IPS-15b (cell line): ENCODE measurements around the gene SDHAF2.
"Not testable (repeated sequence)": the region's sequence is repeated elsewhere in the genome, so short reads cannot be mapped to it uniquely, and the experiment has no call there.

Experiments used
- H3K27me3 ChIP-seq: one replicate; pipeline ENCODE4 v1.6.1; 2013; ENCODE audit warnings: low read length; ENCODE audit not compliant: control insufficient read depth, insufficient read depth
- H3K36me3 ChIP-seq: one replicate; pipeline ENCODE4 v1.6.1; 2013; ENCODE audit warnings: low read length; ENCODE audit not compliant: control insufficient read depth, insufficient read depth
- H3K4me1 ChIP-seq: one replicate; pipeline ENCODE4 v1.6.1; 2013; ENCODE audit warnings: mild to moderate bottlenecking, low read length; ENCODE audit not compliant: control insufficient read depth, insufficient read depth
- H3K4me3 ChIP-seq: one replicate; pipeline ENCODE4 v1.5.1; 2013; ENCODE audit warnings: low read depth, low read length
- H3K9ac ChIP-seq: one replicate; pipeline ENCODE4 v1.6.1; 2013; ENCODE audit warnings: low read depth, mild to moderate bottlenecking, low read length
- H3K9me3 ChIP-seq: one replicate; pipeline ENCODE4 v1.6.1; 2013; ENCODE audit warnings: mild to moderate bottlenecking, low read length; ENCODE audit not compliant: control insufficient read depth, insufficient read depth

The SDHAF2 gene

DNA sequence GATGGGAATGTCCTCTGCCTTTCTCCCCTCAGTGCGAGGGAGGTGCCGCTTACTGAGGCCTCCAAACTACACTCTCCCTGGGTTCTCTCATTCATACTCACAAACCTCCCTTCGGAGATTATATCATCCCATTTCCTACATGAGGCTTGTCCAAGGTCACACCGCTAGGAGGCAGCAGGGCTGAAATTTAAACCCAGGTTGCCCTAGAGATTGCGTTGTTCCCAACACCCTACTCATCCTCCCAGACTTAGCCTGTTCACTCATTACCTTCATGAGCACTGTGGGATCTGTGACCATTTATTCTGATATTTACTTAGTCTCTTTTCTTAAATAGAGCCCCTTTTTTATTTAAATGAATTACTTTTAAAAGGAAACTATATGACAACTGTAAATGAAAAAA lies 31.1 kb downstream of the SDHAF2 start:
- H3K4me1 ChIP-seq, result no peaks in the 10 kb centered on the region
- no peaks in the 10 kb centered on the region for H3K36me3 ChIP-seq
- H3K4me3 ChIP-seq, result no peak overlapping the region

DNA sequence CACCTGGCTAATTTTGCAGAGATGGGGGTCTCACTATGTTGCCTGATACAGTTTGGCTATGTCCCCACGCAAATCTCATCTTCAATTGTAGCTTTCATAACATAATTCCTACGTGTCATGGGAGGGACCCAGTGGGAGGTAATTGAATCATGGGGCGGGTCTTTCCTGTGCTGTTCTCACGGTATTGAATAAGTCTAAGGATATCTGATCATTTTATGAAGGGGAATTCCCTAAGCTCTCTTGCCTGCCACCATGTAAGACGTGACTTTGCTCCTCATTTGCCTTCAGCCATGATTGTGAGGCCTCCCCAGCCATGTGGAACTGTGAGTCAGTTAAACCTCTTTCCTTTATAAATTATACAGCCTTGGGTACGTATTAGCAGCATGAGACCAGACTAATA lies 37.7 kb downstream of the SDHAF2 start:
- H3K4me1 ChIP-seq, H3K36me3 ChIP-seq, H3K4me3 ChIP-seq, H3K27me3 ChIP-seq, H3K9ac ChIP-seq, H3K9me3 ChIP-seq: not testable (repeated sequence)

More for the DNA sequence above, 31.1 kb downstream of the SDHAF2 start:
- Histone ChIP-seq H3K27me3 (no peaks in the 10 kb centered on the region), H3K9ac (no peak overlapping the region), H3K9me3 (no peaks in the 10 kb centered on the region)

DNA sequence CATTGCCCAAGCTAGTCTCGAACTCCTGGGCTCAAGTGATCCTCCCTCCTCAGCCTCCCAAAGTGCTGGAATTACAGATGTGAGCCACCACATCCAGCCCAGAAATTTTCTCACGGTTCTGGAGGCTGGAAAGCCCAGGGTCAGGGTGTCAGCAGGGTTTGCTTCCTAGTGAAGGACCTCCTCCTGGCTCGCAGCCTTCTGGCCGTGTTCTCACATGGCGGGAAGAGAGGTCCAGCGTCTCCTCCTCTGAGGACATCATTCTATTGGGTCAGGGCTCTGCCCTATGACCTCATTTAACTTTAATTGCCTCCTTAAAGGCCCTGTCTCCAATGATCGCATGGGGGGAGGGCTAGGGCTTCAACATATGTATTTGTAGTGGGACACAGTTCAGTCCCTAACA lies 38.1 kb downstream of the SDHAF2 start:
- no peaks in the 10 kb centered on the region for H3K9me3 ChIP-seq
- no peaks in the 10 kb centered on the region for H3K36me3 ChIP-seq
- no peak overlapping the region for H3K4me3 ChIP-seq
- no peaks in the 10 kb centered on the region for H3K27me3 ChIP-seq
- no peak overlapping the region for H3K9ac ChIP-seq
- H3K4me1 ChIP-seq, result no peaks in the 10 kb centered on the region

DNA sequence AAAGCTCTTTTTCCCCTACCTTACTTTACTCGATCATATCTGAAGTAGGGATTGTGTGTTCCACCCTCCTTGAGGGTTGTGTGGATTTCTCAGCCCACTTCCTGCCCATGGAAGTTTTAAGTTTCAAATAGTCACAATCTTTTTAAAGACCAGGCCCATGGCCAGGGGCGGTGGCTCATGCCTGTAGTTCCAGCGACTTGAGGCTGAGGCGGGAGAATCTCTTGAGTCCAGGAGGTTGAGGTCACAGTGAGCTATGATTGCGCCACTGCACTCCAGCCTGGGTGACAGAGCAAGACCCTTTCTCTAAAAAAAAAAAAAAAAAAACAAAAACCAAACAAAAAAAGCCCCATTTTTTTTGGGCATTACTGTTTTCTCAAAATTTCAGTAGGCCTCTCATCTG lies 42.4 kb downstream of the SDHAF2 start:
- H3K9ac ChIP-seq, result no peak overlapping the region
- no peaks in the 10 kb centered on the region for H3K9me3 ChIP-seq
- H3K4me3 ChIP-seq, result no peak overlapping the region
- H3K27me3 ChIP-seq, result no peaks in the 10 kb centered on the region
- no peaks in the 10 kb centered on the region for H3K36me3 ChIP-seq
- H3K4me1 ChIP-seq, result no peaks in the 10 kb centered on the region

DNA sequence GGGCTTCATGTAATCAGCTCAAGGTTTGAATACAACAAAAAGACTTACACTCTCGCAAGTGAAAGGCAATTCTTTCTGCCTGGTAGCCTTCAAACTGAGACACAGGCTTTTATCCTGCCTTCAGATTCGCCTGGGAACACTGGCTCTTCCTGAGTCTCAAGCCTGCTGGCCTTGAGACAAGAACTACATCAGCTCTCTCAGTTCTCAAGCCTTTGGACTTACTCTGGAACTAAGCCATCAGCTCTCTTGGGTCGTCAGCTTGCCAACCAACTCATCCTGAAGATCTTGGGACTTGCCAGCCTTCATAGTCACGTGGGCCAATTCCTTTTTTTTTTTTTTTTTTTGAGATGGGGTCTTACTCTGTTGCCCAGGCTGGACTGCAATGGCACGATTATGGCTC lies 42.9 kb downstream of the SDHAF2 start:
- H3K9me3 ChIP-seq, result no peaks in the 10 kb centered on the region

DNA sequence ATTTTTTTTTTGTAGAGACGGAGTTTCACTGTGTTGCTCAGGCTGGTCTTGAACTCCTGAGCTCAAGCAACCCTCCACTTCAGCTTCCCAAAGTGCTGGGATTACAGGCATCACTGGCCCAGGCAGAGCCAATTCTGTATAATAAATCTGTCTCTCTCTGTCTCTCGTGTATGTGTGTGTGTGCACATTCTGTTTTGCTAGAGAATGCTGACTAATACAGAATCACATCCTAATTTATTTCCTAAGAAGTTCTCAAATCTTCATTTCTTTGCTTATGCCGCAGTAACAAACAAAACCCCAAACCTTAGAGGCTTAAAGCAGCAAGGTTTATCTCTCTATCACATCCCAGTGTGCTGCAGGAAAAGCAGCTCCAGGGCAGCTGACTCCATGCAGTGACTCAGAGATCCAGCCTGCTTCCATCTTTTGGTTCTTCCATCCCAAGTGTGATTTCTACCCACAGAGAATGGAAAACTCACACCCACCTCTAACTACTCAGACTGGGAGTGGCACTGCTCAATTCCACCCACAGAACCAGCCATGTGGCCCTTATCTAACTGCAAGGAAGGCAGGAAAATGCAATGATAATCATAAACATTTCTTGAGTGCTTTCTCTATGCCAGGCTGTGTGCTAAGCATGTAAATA lies 43.6 kb downstream of the SDHAF2 start:
- H3K4me1 ChIP-seq, result peaks cover 3% of the 10 kb centered on the region
- no peaks in the 10 kb centered on the region for H3K36me3 ChIP-seq
- H3K9me3 ChIP-seq, result no peaks in the 10 kb centered on the region
- H3K4me3 ChIP-seq, result no peak overlapping the region
- no peaks in the 10 kb centered on the region for H3K27me3 ChIP-seq
- H3K9ac ChIP-seq, result no peak overlapping the region

More for the DNA sequence above, 42.9 kb downstream of the SDHAF2 start:
- H3K4me3 ChIP-seq, result no peak overlapping the region
- peaks cover under 1% of the 10 kb centered on the region for H3K4me1 ChIP-seq
- H3K27me3 ChIP-seq, result no peaks in the 10 kb centered on the region
- no peak overlapping the region for H3K9ac ChIP-seq
- H3K36me3 ChIP-seq, result no peaks in the 10 kb centered on the region

DNA sequence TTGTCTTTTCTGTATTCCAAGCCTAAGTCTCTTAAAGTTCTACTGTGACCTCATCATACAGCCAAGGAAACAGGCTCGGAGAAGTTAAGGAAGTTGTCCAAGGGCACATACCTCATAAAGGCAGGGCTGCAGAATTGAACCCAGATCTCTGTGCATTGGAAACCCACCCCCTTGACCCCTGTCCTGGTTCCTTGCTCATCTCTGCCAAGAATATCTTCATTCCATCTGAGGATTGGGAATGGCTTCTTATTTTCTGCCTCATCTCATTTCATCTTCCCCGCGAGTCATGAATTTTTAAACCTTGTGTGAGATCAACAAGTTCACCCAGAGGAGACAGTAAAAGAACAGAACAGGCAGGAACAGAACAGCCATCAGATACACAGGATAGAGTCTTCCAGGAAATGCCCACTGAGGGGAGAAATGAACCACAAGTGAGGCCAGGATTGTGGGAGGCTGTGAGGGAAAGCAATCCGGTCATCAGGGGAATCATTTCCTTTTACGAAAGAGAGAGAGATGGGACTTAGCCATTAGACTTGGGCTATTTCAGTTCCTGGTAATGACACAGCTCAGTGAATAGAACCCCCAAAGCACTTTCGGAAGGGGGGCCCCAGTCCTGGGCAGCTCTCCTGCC lies 44.2 kb downstream of the SDHAF2 start:
- H3K27me3 ChIP-seq, result no peaks in the 10 kb centered on the region

DNA sequence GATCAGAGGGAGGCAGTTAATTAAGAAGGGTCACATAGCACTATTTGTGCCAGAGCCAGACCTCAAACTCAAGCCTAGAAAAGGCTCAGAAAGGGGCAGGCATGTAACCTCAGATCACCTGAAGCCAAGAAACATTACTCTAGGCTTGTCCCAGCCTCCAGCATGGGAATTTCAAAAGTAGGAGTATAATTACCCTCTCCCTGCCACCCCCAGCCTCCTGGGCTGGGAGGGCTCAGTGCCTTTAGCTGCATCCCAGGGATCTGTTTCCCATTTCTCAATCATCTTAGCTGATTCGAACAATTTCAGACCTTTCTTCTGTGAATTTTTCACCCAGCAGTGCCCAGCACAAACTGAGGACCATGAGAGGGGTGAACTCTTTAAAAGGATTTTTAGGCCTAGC lies 45.5 kb downstream of the SDHAF2 start:
- Histone ChIP-seq H3K4me3 (no peak overlapping the region), H3K9ac (no peak overlapping the region), H3K36me3 (no peaks in the 10 kb centered on the region), H3K9me3 (no peaks in the 10 kb centered on the region), H3K4me1 (peaks cover 3% of the 10 kb centered on the region), H3K27me3 (no peaks in the 10 kb centered on the region)

More for the DNA sequence above, 44.2 kb downstream of the SDHAF2 start:
- peaks cover 3% of the 10 kb centered on the region for H3K4me1 ChIP-seq
- H3K9me3 ChIP-seq, result no peaks in the 10 kb centered on the region
- H3K36me3 ChIP-seq, result no peaks in the 10 kb centered on the region
- H3K4me3 ChIP-seq, result no peak overlapping the region
- H3K9ac ChIP-seq, result no peak overlapping the region

DNA sequence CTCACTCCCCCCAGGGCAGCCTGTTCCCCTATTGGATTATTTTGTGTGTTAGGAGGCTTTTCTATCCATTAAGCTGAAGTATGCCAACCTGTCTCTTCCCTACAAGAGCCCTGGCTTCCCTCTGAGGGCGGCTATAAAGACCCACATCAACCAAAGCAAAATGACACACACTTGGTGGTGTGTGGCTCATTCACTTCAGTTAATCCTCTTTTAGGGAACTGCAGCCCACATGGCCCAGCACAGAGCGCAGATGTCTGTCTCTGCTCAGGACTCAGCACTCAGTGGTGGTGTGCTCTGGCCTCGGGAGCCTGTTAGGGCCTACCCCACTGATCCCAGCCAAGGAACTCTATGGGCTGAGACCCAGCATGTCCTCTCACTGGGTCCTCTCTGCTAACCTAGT lies 46.4 kb downstream of the SDHAF2 start:
- Histone ChIP-seq H3K4me1 (peaks cover 3% of the 10 kb centered on the region), H3K36me3 (no peaks in the 10 kb centered on the region), H3K9ac (no peak overlapping the region), H3K27me3 (no peaks in the 10 kb centered on the region), H3K9me3 (no peaks in the 10 kb centered on the region), H3K4me3 (no peak overlapping the region)

DNA sequence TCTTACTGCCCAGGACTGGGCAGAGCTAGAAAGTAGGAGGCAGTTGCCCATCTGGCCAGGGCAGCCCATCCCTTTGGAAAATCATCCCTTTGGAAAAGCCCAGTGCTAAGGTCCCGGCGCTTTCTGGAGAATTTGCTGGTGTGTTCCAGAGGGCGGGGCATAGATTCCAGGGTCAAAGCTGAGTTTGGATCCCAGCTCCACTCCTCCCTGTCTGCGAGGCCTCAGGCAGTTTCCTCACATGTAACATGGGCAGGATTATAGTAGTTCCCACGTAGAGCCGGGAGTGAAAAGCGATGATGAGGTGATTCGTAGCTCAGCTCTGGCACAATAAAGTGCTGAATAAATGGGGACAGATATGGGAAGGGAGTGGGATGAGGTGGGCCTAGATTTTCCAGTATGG lies 47.2 kb downstream of the SDHAF2 start:
- Histone ChIP-seq H3K4me3 (no peak overlapping the region), H3K36me3 (no peaks in the 10 kb centered on the region), H3K27me3 (no peaks in the 10 kb centered on the region), H3K9ac (no peak overlapping the region), H3K9me3 (no peaks in the 10 kb centered on the region), H3K4me1 (peaks cover 3% of the 10 kb centered on the region)

DNA sequence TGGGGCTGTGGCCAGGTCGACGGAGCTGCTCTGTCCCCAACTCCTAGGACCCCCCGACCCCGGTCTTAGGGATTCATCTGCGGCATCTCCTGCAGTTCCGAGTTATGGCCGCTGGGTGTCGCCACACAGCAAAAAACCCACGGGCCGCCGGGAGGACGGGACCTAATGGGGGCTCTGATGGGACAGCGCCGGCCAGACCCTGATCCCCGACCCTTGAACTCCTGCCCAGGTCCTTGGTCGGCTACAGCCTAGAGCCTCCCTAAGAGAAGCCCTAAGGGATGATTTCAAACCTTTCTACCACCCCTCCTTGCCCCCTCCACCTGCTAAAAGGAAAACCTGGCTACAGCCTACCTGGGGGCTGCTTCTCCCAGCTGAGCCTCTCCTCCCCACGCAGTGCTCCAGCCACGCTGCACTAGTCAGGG lies 47.8 kb downstream of the SDHAF2 start:
- no peaks in the 10 kb centered on the region for H3K9me3 ChIP-seq
- no peaks in the 10 kb centered on the region for H3K27me3 ChIP-seq
- no peak overlapping the region for H3K4me3 ChIP-seq
- H3K36me3 ChIP-seq, result no peaks in the 10 kb centered on the region
- peaks cover 5% of the 10 kb centered on the region for H3K4me1 ChIP-seq
- H3K9ac ChIP-seq, result no peak overlapping the region

DNA sequence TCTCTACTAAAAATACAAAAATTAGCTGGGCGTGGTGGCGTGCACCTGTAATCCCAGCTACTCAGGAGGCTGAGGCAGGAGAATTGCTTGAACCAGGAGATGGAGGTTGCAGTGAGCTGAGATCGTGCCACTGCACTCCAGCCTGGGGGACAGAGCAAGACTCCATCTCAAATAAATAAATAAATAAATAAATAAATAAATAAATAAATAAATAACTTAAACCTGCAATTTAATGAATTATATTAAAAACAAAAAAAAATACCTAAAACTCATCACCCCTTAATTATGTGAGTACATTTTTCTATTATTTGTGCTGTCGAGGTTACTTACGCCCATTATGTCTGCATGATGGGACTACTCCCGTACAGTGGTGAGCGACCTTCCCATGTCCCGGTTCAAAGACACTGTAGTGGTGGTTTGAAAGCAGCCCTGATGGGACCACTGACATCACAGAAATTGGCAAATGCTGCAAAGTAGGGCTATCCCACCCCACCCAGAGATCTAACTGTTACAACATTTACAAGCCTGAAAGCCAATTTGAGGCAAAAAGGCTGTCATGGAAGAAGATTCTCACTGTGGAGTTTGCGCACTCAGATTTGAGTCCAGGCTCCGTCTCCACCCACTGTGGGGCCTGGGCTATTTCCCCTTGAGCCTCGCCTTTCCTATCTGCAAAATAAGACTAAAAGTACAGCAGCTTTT lies 49.6 kb downstream of the SDHAF2 start:
- H3K27me3 ChIP-seq, H3K9me3 ChIP-seq: not testable (repeated sequence)

More for the DNA sequence above, 49.6 kb downstream of the SDHAF2 start:
- not testable (repeated sequence) for H3K4me1 ChIP-seq, H3K9ac ChIP-seq, H3K36me3 ChIP-seq, H3K4me3 ChIP-seq
